ENCODE measurements around the gene NIBAN1. TPM values are rescaled to one million over a fixed set of nuclear protein-coding genes. Genes with fewer than 3 reads are reported as not detected.

Gene NIBAN1
- total and polyA plus RNA-seq, 2 of the 8 experiments (the other 6 are each of a cell fraction or from before 2014, with no cell fraction given): 5.7 to 15.2 TPM

DNA sequence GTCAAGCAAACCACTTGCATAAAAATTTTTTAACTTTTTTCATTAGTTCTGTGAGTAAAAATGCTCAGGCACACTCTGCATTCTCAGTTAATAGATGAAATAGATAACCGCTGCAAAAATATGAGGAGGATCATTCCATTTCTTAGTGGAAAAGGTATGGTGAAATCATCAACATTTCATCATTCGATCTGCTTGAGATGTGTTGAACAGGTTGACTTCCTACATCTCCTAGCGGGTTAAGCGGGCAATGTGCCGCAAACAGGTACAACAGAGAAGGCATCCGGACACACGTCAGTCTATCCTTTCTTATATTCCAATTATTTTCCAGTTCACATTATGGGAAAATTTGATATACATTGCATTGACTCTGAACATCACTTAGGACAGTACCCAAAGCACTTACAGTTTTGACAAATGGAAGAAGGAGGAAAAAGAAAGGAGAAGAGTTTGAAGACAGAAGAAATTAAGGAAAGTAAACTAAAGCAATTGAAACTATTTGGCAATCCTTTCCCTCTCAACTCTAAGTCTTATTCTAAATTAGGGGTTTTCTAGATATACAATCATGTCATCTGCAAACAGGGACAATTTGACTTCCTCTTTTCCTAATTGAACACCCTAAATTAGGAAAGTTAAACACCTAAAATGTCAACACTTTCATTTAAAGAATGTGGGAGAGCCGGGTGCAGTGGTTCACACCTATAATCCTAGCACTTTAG, 33.5 kb downstream of the NIBAN1 start (continued):
- TF ChIP-seq SIX5 (IDR thresholded peaks at IDR 0.05; ENCODE audit: low read depth, low read length) (no peak), EGR1 (IDR thresholded peaks at IDR 0.05; ENCODE audit: borderline replicate concordance, low read depth, low read length) (no peak), NRF1 (IDR thresholded peaks at IDR 0.05; ENCODE audit: low read depth, low read length) (no peak)
